ENCODE data around the gene FALEC.

Gene FALEC

DNA sequence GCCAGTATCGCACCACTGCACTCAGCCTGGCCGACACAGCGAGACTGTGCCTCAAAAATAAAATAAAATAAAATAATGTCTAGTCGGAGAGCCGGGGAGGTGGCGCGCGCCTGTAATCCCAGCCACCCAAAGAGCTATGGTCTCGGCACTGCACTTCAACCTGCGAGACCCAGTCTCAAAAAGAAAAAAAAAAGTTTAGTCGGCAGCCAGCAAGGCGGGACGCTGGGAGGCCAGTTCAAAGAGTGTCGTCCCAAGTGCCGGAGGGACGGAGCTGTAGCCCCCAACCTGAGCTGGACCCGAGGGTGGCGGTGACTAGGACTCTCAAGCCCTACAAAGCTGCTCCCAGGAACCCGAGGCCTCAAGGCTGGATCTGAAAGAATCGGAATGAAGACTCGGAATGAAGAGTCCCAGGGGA is 632 bp upstream of the FALEC start:
- H3K4me3 ChIP-seq (ENCODE audit: low read length) = peak overlapping the region; percentile 60
- no peaks in the 10 kb centered on the region for H3K9me3 ChIP-seq (ENCODE audit: low read length)
- H3K4me1 ChIP-seq (ENCODE audit: insufficient read depth, low read length) = peaks cover 8% of the 10 kb centered on the region
- H3K27me3 ChIP-seq (ENCODE audit: insufficient read depth, low read length) = no peaks in the 10 kb centered on the region
- peak overlapping the region; percentile 63 for H2AFZ ChIP-seq (ENCODE audit: low read depth, low read length)
- no peaks in the 10 kb centered on the region for H3K36me3 ChIP-seq (ENCODE audit: insufficient read depth, low read length)

DNA sequence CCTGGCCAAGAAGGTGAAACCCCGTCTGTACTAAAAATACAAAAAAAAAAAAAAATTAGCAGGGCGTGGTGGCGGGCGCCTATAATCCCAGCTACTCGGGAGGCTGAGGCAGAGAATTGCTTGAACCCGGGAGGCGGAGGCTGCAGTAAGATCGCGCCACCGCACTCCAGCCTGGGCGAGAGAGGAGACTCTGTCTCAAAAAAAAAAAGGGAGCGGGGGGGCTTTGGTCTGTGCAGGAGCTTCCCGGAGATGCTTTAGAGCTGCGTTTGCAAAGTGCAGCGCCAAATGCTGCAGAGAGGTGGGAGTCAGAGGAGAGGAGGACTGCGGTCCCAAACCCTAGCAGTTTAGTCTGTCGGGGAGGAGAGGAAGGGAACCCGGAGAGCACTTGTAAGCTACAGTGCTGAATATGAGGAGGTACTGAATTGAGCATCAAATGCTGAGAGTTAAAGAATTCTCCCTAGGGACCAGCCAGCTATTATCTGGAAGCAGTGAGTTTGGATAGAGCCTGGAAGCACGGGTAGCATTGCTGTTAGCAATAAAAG is 569 bp downstream of the FALEC start:
- Histone ChIP-seq H2AFZ (ENCODE audit: low read depth, low read length) (peak overlapping the region; percentile 63), H3K27me3 (ENCODE audit: insufficient read depth, low read length) (no peaks in the 10 kb centered on the region), H3K36me3 (ENCODE audit: insufficient read depth, low read length) (no peaks in the 10 kb centered on the region), H3K4me3 (ENCODE audit: low read length) (peak overlapping the region; percentile 60), H3K4me1 (ENCODE audit: insufficient read depth, low read length) (peaks cover 8% of the 10 kb centered on the region), H3K9me3 (ENCODE audit: low read length) (no peaks in the 10 kb centered on the region)

DNA sequence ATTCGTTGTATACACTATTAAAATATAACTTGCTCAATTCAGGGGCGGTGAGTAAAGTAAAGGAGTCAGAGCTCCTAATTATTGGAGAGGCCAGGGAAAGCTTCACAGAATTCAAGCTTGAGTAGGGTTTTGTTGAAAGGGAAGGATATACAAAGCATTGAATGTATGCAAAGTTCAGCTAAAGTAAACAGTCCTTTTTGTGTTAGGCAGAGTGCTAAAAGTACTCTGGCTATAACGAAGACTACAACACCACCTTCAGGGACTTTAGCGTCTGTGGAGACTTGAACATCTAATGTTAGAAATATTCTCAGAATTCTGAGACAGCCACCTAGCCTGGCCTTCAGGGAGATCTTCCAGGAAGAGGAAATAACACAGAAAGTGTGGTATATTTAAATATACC is 1.1 kb downstream of the FALEC start:
- H2AFZ ChIP-seq (ENCODE audit: low read depth, low read length) = peak overlapping the region; percentile 63
- peak overlapping the region; percentile 60 for H3K4me3 ChIP-seq (ENCODE audit: low read length)
- H3K4me1 ChIP-seq (ENCODE audit: insufficient read depth, low read length) = peaks cover 8% of the 10 kb centered on the region
- no peaks in the 10 kb centered on the region for H3K9me3 ChIP-seq (ENCODE audit: low read length)
- H3K27me3 ChIP-seq (ENCODE audit: insufficient read depth, low read length) = no peaks in the 10 kb centered on the region
- no peaks in the 10 kb centered on the region for H3K36me3 ChIP-seq (ENCODE audit: insufficient read depth, low read length)

DNA sequence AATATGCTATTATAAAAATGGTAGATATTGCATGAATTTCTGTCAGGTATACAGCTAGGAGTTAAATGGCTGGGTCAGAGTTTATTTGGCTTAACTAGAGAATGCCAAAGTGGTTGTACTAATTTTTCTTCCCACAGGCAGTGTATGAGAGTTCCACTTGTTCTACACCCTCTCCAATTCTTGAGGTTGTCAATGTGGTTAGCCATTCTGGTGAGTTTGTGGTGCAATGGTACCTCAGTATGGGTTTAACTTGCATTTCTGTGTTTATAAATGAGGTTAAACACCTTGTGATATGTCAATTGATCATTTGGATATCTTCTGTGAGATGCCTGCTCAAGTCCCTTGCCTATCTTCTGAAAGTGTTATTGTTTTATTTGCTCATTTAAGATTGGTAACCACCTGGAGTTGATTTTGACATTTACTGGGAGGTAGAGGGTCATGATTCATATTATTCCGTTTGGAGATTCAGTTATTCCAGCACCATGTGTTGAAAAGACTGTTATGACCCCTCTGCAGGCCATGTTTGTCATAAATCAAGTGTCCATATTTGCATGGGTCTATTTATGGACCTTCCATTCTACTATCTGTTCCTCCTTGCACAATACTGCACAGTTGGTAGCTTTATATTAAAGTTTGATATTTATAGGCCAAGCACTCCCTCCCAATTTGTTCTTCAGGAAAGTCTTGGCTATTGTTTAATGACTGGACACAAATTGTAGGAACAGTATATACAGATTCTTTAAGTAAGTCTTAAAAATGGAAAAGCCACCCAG is 5.8 kb downstream of the FALEC start:
- no peaks in the 10 kb centered on the region for H3K9me3 ChIP-seq (ENCODE audit: low read length)
- no peak overlapping the region for H3K4me3 ChIP-seq (ENCODE audit: low read length)
- H3K27me3 ChIP-seq (ENCODE audit: insufficient read depth, low read length) = no peaks in the 10 kb centered on the region
- H3K4me1 ChIP-seq (ENCODE audit: insufficient read depth, low read length) = peaks cover 3% of the 10 kb centered on the region
- H2AFZ ChIP-seq (ENCODE audit: low read depth, low read length) = no peak overlapping the region
- no peaks in the 10 kb centered on the region for H3K36me3 ChIP-seq (ENCODE audit: insufficient read depth, low read length)

DNA sequence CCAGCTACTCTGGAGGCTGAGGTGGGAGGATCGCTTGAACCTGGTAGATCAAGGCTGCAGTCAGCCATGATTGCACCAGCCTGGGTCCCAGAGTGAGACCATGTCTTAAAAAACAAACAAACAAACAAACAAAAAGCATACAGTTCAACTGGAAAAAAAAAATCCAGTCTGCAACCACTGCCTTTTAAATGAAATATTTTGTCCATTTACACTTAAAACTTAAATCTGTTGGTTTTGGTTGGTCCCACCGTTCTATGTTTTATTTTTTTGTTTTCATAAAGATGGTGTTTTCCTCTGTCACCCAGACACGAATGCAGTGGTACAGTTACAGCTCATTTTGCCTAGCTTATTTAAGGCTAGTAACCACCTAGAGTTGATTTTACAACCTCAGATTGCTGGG is 9.8 kb downstream of the FALEC start:
- Histone ChIP-seq H2AFZ (ENCODE audit: low read depth, low read length) (no peak overlapping the region), H3K4me1 (ENCODE audit: insufficient read depth, low read length) (no peaks in the 10 kb centered on the region), H3K27me3 (ENCODE audit: insufficient read depth, low read length) (no peaks in the 10 kb centered on the region), H3K4me3 (ENCODE audit: low read length) (no peak overlapping the region), H3K9me3 (ENCODE audit: low read length) (no peaks in the 10 kb centered on the region), H3K36me3 (ENCODE audit: insufficient read depth, low read length) (no peaks in the 10 kb centered on the region)

DNA sequence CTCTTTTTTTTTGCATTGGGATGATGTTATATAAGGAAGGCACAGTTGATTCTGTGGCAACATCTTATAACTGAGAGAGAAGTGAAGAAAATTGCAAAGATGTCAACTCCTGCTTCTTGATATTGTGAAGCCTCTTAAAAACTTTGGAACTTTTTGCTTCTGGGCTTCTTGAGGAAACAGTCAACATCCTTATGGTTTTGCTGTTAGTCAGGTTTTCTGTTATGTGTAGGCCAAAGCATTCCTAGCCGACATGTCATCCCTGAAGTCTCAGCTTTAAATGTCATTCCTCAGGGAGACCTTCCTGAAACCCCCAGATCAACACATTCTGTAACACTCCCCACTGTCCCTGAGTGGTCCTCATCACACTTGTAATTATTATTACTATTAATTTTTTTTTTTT is 12.6 kb downstream of the FALEC start:
- no peak overlapping the region for H2AFZ ChIP-seq (ENCODE audit: low read depth, low read length)
- no peaks in the 10 kb centered on the region for H3K9me3 ChIP-seq (ENCODE audit: low read length)
- no peaks in the 10 kb centered on the region for H3K36me3 ChIP-seq (ENCODE audit: insufficient read depth, low read length)
- H3K27me3 ChIP-seq (ENCODE audit: insufficient read depth, low read length) = no peaks in the 10 kb centered on the region
- H3K4me1 ChIP-seq (ENCODE audit: insufficient read depth, low read length) = peaks cover 9% of the 10 kb centered on the region
- H3K4me3 ChIP-seq (ENCODE audit: low read length) = no peak overlapping the region

DNA sequence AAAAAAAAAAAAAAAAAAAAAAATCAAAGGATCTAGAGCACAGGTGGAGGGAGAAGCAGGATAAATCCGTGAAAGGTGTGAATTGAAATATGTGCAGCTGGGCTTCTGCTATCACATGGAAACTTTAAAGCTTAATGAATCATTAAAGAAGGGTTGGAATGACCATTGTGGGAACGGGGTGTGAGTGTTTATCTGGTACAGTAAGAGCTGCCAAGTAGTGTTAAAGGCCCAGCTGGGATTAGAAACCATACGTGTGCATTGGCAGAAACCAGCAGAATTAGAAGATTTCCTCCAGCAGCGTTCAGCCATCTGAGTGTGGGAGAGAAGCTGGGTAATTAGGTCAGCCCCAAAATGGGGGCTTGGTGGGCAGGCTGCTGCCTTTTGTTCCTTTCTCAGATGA is 13.5 kb downstream of the FALEC start:
- H3K4me3 ChIP-seq (ENCODE audit: low read length) = no peak overlapping the region
- no peaks in the 10 kb centered on the region for H3K9me3 ChIP-seq (ENCODE audit: low read length)
- no peaks in the 10 kb centered on the region for H3K27me3 ChIP-seq (ENCODE audit: insufficient read depth, low read length)

DNA sequence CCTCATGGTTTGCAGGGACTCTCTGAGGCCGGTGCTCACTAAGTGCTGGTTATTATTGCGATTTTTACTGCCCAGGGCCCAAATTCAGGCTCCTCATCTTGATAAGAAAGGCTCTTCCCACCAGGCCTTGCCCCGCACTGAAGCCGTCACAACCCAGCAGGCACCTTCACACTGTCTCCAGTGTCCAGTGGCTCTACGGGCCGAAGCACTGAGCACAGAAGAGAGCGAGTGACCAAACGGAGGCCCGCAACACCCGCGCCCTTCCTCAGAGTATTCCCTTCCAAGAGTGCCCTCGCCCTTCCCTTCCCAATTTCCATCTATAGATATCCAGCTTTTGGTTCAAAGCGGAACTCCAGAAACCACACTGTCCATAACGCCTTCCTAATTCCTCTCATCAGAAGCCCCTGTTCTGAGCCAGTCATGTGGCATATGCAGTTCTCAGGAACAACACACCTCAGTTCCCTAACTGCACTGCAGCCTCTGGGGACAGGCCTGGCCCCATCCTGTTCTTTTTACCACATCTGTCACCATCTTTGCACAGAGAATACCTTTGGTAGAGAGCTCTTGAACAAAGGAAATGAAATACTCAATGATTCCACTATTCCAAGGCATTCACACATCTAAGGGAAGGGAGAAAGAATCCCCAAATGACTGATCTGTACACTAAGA is 15.1 kb downstream of the FALEC start:
- no peaks in the 10 kb centered on the region for H3K9me3 ChIP-seq (ENCODE audit: low read length)
- H3K4me1 ChIP-seq (ENCODE audit: insufficient read depth, low read length) = peaks cover 9% of the 10 kb centered on the region
- H3K4me3 ChIP-seq (ENCODE audit: low read length) = no peak overlapping the region
- no peak overlapping the region for H2AFZ ChIP-seq (ENCODE audit: low read depth, low read length)
- H3K27me3 ChIP-seq (ENCODE audit: insufficient read depth, low read length) = no peaks in the 10 kb centered on the region
- no peaks in the 10 kb centered on the region for H3K36me3 ChIP-seq (ENCODE audit: insufficient read depth, low read length)

More for the DNA sequence above, 13.5 kb downstream of the FALEC start:
- Histone ChIP-seq H2AFZ (ENCODE audit: low read depth, low read length) (no peak overlapping the region), H3K4me1 (ENCODE audit: insufficient read depth, low read length) (peaks cover 9% of the 10 kb centered on the region), H3K36me3 (ENCODE audit: insufficient read depth, low read length) (no peaks in the 10 kb centered on the region)

DNA sequence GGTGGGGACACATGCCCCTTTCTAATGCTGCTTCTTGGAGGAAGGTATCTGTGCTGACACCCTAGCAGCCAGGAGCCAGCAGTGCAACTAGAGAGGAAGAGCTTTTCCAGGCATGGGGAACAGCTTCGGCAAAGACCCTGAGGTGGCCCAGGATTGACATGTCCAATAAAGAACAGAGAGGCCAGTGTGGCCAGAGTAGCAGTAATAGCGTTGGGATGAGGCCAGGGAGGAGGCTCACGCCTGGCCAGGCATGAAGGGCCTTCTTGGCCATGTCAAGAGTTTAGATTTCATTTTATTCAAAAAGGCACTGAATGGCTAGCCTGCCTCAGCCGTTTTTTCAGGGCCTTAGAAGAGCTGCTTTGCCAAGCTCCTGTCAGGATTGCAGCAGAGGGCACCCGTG is 17.3 kb downstream of the FALEC start:
- H3K27me3 ChIP-seq (ENCODE audit: insufficient read depth, low read length) = no peaks in the 10 kb centered on the region
- no peaks in the 10 kb centered on the region for H3K9me3 ChIP-seq (ENCODE audit: low read length)
- H2AFZ ChIP-seq (ENCODE audit: low read depth, low read length) = no peak overlapping the region
- no peak overlapping the region for H3K4me3 ChIP-seq (ENCODE audit: low read length)
- peaks cover 9% of the 10 kb centered on the region for H3K4me1 ChIP-seq (ENCODE audit: insufficient read depth, low read length)
- H3K36me3 ChIP-seq (ENCODE audit: insufficient read depth, low read length) = no peaks in the 10 kb centered on the region

DNA sequence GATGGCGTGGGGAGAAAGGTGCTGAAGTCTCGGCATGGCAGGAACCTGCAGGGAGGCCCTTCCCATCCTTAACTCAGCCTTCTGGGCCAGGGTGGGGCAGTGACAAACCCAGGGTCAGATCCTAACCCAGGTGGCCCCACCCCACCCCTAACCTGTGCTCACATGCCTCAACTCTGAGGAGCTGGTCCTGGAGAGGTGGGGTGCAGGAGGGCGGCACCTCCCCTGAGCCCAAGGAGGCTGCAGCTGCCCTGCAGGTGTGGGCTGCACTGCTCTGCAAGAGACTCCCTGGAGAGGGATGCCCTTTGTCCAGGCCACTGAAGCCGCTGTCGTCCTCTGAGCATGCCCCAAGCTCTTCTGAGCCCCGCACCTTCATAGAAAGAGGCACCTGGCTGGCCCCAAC is 18.4 kb downstream of the FALEC start:
- Histone ChIP-seq H3K27me3 (ENCODE audit: insufficient read depth, low read length) (no peaks in the 10 kb centered on the region), H2AFZ (ENCODE audit: low read depth, low read length) (no peak overlapping the region), H3K4me1 (ENCODE audit: insufficient read depth, low read length) (peaks cover 9% of the 10 kb centered on the region), H3K4me3 (ENCODE audit: low read length) (no peak overlapping the region), H3K36me3 (ENCODE audit: insufficient read depth, low read length) (no peaks in the 10 kb centered on the region), H3K9me3 (ENCODE audit: low read length) (no peaks in the 10 kb centered on the region)

DNA sequence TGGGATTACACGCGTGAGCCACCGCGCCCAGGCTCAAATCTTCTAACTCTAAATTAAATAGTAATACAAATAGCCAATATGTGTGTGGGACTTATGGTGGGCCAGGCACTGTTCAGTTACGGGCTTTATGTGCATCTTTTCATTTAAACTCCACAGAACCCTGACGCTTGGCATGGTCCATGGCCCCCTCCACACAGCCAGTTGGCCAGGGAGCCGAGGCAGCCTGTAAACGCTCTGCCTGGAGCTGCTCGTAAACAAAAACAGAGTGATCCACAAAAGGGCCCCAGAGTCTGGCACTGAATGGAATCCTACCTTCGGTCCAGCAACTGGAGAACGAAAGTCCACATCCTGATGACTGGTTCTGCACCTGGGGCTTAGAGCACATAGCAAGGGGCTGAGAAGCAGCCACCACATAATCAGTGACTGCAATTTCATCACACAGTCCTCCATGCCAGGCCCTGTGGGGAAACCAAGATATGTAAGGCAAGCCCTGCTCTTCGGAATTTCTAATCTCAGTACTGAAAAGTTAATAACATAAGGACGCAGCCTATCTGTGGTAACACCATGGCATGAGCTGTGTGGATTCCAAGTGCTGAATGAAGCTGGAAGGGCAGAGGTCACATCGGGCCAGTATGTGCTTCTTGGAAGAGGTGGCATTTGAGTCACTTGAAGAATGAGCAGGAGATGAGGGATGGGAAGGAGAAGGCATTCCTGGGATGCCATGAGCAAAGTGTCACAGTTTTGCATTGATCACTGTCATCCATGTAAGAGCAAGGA is 20.1 kb downstream of the FALEC start:
- no peaks in the 10 kb centered on the region for H3K36me3 ChIP-seq (ENCODE audit: insufficient read depth, low read length)
- no peaks in the 10 kb centered on the region for H3K27me3 ChIP-seq (ENCODE audit: insufficient read depth, low read length)

DNA sequence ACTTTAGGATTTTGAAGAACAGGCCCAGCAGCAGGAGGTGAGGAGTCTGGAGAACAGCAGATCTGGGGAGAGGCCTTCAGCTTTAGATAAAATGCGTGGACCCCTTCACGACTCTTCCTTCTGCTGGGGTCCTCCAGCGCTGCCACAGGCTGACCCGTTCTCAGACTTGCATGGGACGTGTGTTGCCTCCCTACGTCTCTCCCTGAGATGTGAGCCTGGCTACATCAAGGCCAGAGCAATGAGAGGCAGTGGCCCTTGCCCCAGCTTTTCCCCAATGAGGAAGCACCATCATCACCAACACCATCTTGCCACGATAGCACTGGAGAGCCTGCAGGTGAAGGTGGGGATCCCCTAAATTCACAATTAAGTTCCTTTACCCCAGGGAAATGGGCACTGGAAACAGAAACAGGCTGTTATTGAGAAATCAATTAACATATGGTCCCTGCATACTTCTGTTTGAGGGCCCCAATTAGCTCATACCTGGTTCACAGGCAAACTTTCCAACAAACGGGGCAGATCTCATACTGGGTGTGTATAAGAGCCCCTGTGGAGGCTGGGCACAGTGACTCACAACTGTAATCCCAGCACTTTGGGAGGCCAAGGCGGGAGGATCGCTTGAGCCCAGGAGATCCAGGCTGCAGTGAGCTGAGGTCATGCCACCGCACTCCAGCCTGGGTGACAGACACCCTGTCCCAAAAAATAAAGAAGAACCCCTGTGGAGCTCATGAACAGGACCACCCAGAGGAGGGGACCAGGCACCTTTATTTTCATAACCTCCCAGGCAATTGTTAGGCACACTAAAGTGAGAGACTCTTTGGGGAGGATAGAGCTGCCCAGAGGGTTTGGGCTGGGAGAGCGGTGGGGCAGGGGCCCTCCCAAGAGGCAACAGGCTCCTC is 21.5 kb downstream of the FALEC start:
- Histone ChIP-seq H3K4me1 (ENCODE audit: insufficient read depth, low read length) (peaks cover 9% of the 10 kb centered on the region), H3K27me3 (ENCODE audit: insufficient read depth, low read length) (no peaks in the 10 kb centered on the region), H3K36me3 (ENCODE audit: insufficient read depth, low read length) (no peaks in the 10 kb centered on the region), H3K4me3 (ENCODE audit: low read length) (no peak overlapping the region), H2AFZ (ENCODE audit: low read depth, low read length) (no peak overlapping the region), H3K9me3 (ENCODE audit: low read length) (no peaks in the 10 kb centered on the region)

More for the DNA sequence above, 20.1 kb downstream of the FALEC start:
- H3K4me1 ChIP-seq (ENCODE audit: insufficient read depth, low read length) = peaks cover 9% of the 10 kb centered on the region
- no peaks in the 10 kb centered on the region for H3K9me3 ChIP-seq (ENCODE audit: low read length)
- H2AFZ ChIP-seq (ENCODE audit: low read depth, low read length) = no peak overlapping the region
- H3K4me3 ChIP-seq (ENCODE audit: low read length) = no peak overlapping the region

All from neuron (in vitro differentiated cells).